Mammary epithelial cell (primary cell): Measurements from ENCODE around the gene RAB10.

Experiments
- CTCF ChIP-seq, 2 donors: IDR thresholded peaks in 1 of 2; conservative IDR thresholded peaks in 1 of 2; 2 replicates each; pipeline ENCODE4 v1.5.1; 2011 to 2012; ENCODE audit warnings: inconsistent platforms in 2 of 2, low read length in 2 of 2, mild to moderate bottlenecking in 2 of 2, control low read depth in 1 of 2, low read depth in 1 of 2; ENCODE audit not compliant: insufficient read depth in 1 of 2; ENCODE audit errors: extremely low read depth in 1 of 2
- EZH2 ChIP-seq: IDR thresholded peaks from 2 replicates; pipeline ENCODE4 v1.6.1; 2012; ENCODE audit warnings: low read length, inconsistent platforms, borderline replicate concordance

GRCh38 chr2:26020231-26020640, 13.6 kb upstream of the RAB10 start:
- TF ChIP-seq CTCF (conservative IDR thresholded peaks at IDR 0.05 in 1 of 2, IDR thresholded peaks at IDR 0.05 in 1 of 2; ENCODE audit: extremely low read depth in 1 of 2, insufficient read depth in 1 of 2, low read depth in 1 of 2, low read length in 2 of 2) (no peak), EZH2 (no peak)
